ENCODE results near the gene NTM.

The NTM gene

DNA sequence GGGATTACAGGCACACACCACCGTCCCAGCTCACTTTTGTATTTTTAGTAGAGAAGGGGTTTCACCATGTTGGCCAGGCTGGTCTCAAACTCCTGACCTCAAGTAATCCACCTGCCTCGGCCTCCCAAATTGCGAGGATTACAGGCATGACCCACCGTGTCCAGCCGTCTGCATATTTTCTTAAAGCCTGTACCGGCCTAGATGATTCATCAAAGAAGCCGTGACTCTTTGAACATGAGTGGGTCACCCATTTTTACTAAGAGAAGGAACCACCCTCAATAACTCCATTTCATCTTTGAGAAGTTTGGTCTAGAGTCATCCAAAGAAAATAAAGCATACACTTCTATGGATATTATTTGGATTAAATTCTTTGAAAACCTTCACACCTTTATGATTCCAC is 388.3 kb downstream of the NTM start:
- no peak for TF ChIP-seq EZH2phosphoT487 (IDR thresholded peaks at IDR 0.05; ENCODE audit: borderline replicate concordance)
- TF ChIP-seq, protein P1, sequence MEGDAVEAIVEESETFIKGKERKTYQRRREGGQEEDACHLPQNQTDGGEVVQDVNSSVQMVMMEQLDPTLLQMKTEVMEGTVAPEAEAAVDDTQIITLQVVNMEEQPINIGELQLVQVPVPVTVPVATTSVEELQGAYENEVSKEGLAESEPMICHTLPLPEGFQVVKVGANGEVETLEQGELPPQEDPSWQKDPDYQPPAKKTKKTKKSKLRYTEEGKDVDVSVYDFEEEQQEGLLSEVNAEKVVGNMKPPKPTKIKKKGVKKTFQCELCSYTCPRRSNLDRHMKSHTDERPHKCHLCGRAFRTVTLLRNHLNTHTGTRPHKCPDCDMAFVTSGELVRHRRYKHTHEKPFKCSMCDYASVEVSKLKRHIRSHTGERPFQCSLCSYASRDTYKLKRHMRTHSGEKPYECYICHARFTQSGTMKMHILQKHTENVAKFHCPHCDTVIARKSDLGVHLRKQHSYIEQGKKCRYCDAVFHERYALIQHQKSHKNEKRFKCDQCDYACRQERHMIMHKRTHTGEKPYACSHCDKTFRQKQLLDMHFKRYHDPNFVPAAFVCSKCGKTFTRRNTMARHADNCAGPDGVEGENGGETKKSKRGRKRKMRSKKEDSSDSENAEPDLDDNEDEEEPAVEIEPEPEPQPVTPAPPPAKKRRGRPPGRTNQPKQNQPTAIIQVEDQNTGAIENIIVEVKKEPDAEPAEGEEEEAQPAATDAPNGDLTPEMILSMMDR (conservative IDR thresholded peaks at IDR 0.05; ENCODE audit: low read length): no peak
- H3K79me2 ChIP-seq (ENCODE audit: insufficient read depth, low read length): no peaks in the 10 kb centered on the region
- no peaks in the 10 kb centered on the region for H3K36me3 ChIP-seq (ENCODE audit: insufficient read depth, low read length)

DNA sequence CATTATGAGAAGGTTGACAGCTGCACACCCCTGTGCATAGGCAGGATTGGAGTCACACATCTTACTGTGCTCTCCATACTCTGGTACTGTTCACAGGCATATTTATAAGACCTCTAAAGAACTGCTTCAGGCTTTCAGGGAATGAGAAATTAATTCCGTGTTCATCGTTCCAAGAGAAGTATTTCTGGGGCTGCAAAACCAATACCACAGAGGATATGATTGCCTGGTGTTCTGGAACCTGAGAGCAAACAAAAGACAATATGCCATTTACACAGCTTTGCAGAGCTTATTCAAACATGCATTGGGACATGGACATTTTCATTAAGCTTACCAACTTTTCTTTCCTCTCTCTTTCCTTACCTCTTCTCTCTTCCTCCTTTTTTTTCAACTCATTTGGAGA is 388.7 kb downstream of the NTM start:
- Histone ChIP-seq H2AFZ (ENCODE audit: low read length) (no peak overlapping the region), H3K36me3 (ENCODE audit: insufficient read depth, low read length) (no peaks in the 10 kb centered on the region), H3K9me3 (ENCODE audit: insufficient read depth, low read depth, low read length) (no peaks in the 10 kb centered on the region), H3K4me3 (ENCODE audit: low read length, poor library complexity, severe bottlenecking) (no peak overlapping the region), H4K20me1 (ENCODE audit: insufficient read depth, low read length, poor library complexity, severe bottlenecking) (no peaks in the 10 kb centered on the region), H3K9me2 (replicated peaks; ENCODE audit: low read depth, low read length) (no peaks in the 10 kb centered on the region), H3K79me2 (ENCODE audit: insufficient read depth, low read length) (no peaks in the 10 kb centered on the region), H3F3A (ENCODE audit: low read depth) (no peaks in the 10 kb centered on the region), H3K4me1 (ENCODE audit: insufficient read depth, low read length, poor library complexity, severe bottlenecking) (no peaks in the 10 kb centered on the region), H3K9ac (ENCODE audit: low read depth, low read length, poor library complexity, severe bottlenecking) (no peak overlapping the region), H3K4me2 (ENCODE audit: low read depth, low read length, poor library complexity, severe bottlenecking) (no peak overlapping the region), H3K27me3 (ENCODE audit: insufficient read depth, low read length, poor library complexity, severe bottlenecking) (no peaks in the 10 kb centered on the region)
- no peak for TF ChIP-seq EZH2phosphoT487 (IDR thresholded peaks at IDR 0.05; ENCODE audit: borderline replicate concordance)
- TF ChIP-seq, protein P1 (conservative IDR thresholded peaks at IDR 0.05; ENCODE audit: low read length): no peak

More for the DNA sequence above, 388.3 kb downstream of the NTM start:
- Histone ChIP-seq H2AFZ (ENCODE audit: low read length) (no peak overlapping the region), H3K4me2 (ENCODE audit: low read depth, low read length, poor library complexity, severe bottlenecking) (no peak overlapping the region), H3K9me3 (ENCODE audit: insufficient read depth, low read depth, low read length) (no peaks in the 10 kb centered on the region), H3F3A (ENCODE audit: low read depth) (no peaks in the 10 kb centered on the region), H3K27me3 (ENCODE audit: insufficient read depth, low read length, poor library complexity, severe bottlenecking) (no peaks in the 10 kb centered on the region), H3K9ac (ENCODE audit: low read depth, low read length, poor library complexity, severe bottlenecking) (no peak overlapping the region), H3K4me3 (ENCODE audit: low read length, poor library complexity, severe bottlenecking) (no peak overlapping the region), H3K4me1 (ENCODE audit: insufficient read depth, low read length, poor library complexity, severe bottlenecking) (no peaks in the 10 kb centered on the region), H4K20me1 (ENCODE audit: insufficient read depth, low read length, poor library complexity, severe bottlenecking) (no peaks in the 10 kb centered on the region), H3K9me2 (replicated peaks; ENCODE audit: low read depth, low read length) (no peaks in the 10 kb centered on the region)

DNA sequence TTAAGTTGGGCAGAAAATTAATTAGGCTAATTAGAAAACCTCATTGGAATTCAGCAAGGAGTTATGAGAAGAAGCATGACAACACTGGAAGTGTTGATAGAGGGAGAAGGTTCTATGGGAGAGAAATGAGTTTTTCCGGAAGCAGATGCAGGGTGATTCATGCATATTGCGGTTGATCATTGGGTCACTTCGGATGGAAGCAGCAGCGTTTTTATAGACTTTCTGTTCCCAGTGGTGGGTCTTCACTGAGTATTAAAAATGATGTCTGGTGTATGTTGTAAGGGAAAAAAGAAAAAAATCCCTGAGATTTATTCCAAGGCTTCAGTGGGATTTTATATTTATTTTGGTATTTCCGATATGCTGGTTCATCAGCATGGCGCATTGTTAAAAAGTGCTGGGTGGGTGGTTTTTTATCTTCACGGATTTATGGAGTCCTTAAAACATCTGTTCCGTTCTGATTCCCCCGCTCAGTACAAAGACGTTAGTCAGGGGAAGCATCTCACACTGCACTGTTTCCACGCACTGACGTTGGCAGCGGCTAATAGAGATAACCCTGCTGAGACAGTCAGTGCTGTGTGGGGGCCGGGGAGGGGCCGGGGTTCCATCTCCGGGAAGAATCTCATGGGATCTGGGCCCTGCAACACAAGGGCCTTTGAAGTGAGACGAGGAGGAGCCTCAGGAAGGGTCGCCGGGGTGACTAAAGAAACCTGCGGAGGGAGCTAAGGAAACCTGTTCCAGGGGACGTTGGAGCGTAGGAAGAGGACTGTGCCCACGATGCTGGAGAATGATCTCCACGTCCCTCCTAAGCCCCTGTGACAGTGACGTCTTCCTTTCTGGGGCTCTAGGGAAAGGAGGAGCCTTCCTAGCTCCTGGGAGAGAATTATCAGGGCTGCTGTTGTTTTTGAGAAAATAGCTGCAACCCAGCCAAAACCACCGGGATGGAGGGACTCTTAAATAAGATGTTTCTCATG is 390.0 kb downstream of the NTM start:
- H3K79me2 ChIP-seq (ENCODE audit: insufficient read depth, low read length): no peaks in the 10 kb centered on the region
- no peaks in the 10 kb centered on the region for H3K27me3 ChIP-seq (ENCODE audit: insufficient read depth, low read length, poor library complexity, severe bottlenecking)
- no peaks in the 10 kb centered on the region for H3K36me3 ChIP-seq (ENCODE audit: insufficient read depth, low read length)
- no peaks in the 10 kb centered on the region for H3K9me3 ChIP-seq (ENCODE audit: insufficient read depth, low read depth, low read length)
- no peak overlapping the region for H3K9ac ChIP-seq (ENCODE audit: low read depth, low read length, poor library complexity, severe bottlenecking)
- no peaks in the 10 kb centered on the region for H3F3A ChIP-seq (ENCODE audit: low read depth)
- no peak for TF ChIP-seq EZH2phosphoT487 (IDR thresholded peaks at IDR 0.05; ENCODE audit: borderline replicate concordance)
- TF ChIP-seq, protein P1 (conservative IDR thresholded peaks at IDR 0.05; ENCODE audit: low read length): no peak
- no peak overlapping the region for H3K4me2 ChIP-seq (ENCODE audit: low read depth, low read length, poor library complexity, severe bottlenecking)
- H3K4me3 ChIP-seq (ENCODE audit: low read length, poor library complexity, severe bottlenecking): no peak overlapping the region
- no peaks in the 10 kb centered on the region for H3K4me1 ChIP-seq (ENCODE audit: insufficient read depth, low read length, poor library complexity, severe bottlenecking)
- no peaks in the 10 kb centered on the region for H3K9me2 ChIP-seq (replicated peaks; ENCODE audit: low read depth, low read length)
- H2AFZ ChIP-seq (ENCODE audit: low read length): no peak overlapping the region
- H4K20me1 ChIP-seq (ENCODE audit: insufficient read depth, low read length, poor library complexity, severe bottlenecking): no peaks in the 10 kb centered on the region

All from Loucy (cell line).